GM15510 (cell line): Measurements from ENCODE around the gene MRPL16.

ENCODE experiments used
- POLR2A ChIP-seq: IDR thresholded peaks from 3 replicates; pipeline ENCODE4 v1.6.1; 2011; ENCODE audit warnings: borderline replicate concordance; ENCODE audit not compliant: insufficient read length; ENCODE audit errors: extremely low read depth

MRPL16 gene

GRCh38 chr11:59815754-59816153 is 5.2 kb upstream of the MRPL16 start:
- no peak for TF ChIP-seq POLR2A

- TF ChIP-seq POLR2A: no peak
These were observed 3.4 kb upstream of the MRPL16 start for GRCh38 chr11:59814021-59814420.

GRCh38 chr11:59813364-59813763 is 2.8 kb upstream of the MRPL16 start:
- no peak for TF ChIP-seq POLR2A

- no peak for TF ChIP-seq POLR2A
These were observed 1.6 kb upstream of the MRPL16 start for GRCh38 chr11:59812220-59812619.

- no peak for TF ChIP-seq POLR2A
These were observed 307 bp upstream of the MRPL16 start for GRCh38 chr11:59810911-59811259.

- no peak for TF ChIP-seq POLR2A
These were observed 3.4 kb downstream of the MRPL16 start for GRCh38 chr11:59807047-59807610.

- TF ChIP-seq POLR2A: no peak
These were observed 6.5 kb downstream of the MRPL16 start for GRCh38 chr11:59804061-59804460.

- TF ChIP-seq POLR2A: no peak
These were observed 7.9 kb downstream of the MRPL16 start for GRCh38 chr11:59802639-59803176.

- no peak for TF ChIP-seq POLR2A
These were observed 8.5 kb downstream of the MRPL16 start for GRCh38 chr11:59801981-59802638.

- no peak for TF ChIP-seq POLR2A
These were observed 9.3 kb downstream of the MRPL16 start for GRCh38 chr11:59801160-59801706.

GRCh38 chr11:59800390-59801025 is 10.1 kb downstream of the MRPL16 start:
- TF ChIP-seq POLR2A: no peak

- no peak for TF ChIP-seq POLR2A
These were observed 16.2 kb downstream of the MRPL16 start for GRCh38 chr11:59794417-59794816.

GRCh38 chr11:59792507-59792906 is 18.1 kb downstream of the MRPL16 start:
- TF ChIP-seq POLR2A: no peak

GRCh38 chr11:59791639-59792038 is 18.9 kb downstream of the MRPL16 start:
- no peak for TF ChIP-seq POLR2A

GRCh38 chr11:59787816-59788215 is 22.8 kb downstream of the MRPL16 start:
- no peak for TF ChIP-seq POLR2A

GRCh38 chr11:59787255-59787588 is 23.4 kb downstream of the MRPL16 start:
- no peak for TF ChIP-seq POLR2A

- no peak for TF ChIP-seq POLR2A
These were observed 24.8 kb downstream of the MRPL16 start for GRCh38 chr11:59785818-59786217.

- TF ChIP-seq POLR2A: no peak
These were observed 26.9 kb downstream of the MRPL16 start for GRCh38 chr11:59783632-59784090.
